Fibroblast of villous mesenchyme (primary cell): ENCODE measurements around the gene AGPS. TPM values are rescaled to one million over a fixed set of nuclear protein-coding genes. Genes with fewer than 3 reads are reported as not detected.
"Not testable (repeated sequence)": the region's sequence is repeated elsewhere in the genome, so short reads cannot be mapped to it uniquely, and the experiment has no call there.

ENCODE experiments used
- DNase-seq: peaks from one replicate; pipeline ENCODE4 v3.0.0-alpha.2; 2010; ENCODE audit warnings: low read depth
- H3K4me3 ChIP-seq: 2 replicates; pipeline ENCODE4 v1.5.1; 2011; ENCODE audit warnings: low read depth, mild to moderate bottlenecking, low read length
- total RNA-seq: library from RNA; depleted of rRNA; stranded (reverse); fragments of >200 nt; gene quantifications from 2 replicates; pipeline ENCODE4 v1.2.3, GENCODE V29; 2012
- TF ChIP-seq, protein P1 (sequence below): IDR thresholded peaks from 2 replicates; pipeline ENCODE4 v1.5.1; 2012; ENCODE audit warnings: low read depth, mild to moderate bottlenecking, low read length; ENCODE audit not compliant: insufficient read depth

Gene AGPS
- total RNA-seq, 1 donor = 46.2 TPM

DNA sequence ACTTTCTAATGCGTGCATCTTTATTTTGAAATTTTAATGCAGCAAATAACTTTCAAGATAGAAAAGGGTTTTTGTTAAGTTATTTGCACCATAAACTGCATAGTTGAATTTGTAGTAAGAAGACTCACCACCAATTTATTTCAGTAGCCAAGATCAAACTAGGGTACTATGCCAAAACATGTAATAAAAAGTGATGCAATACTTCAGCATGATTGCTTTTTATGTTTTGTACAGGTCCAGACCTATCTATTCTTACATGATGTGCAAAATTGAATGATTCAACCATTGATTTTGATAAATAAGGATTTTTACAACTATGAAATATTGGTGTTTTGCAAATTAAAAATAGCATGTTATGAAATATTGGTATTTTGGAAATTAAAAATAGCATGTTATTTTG, 26.7 kb downstream of the AGPS start:
- H3K4me3 ChIP-seq = no peak overlapping the region
- TF ChIP-seq, protein P1, sequence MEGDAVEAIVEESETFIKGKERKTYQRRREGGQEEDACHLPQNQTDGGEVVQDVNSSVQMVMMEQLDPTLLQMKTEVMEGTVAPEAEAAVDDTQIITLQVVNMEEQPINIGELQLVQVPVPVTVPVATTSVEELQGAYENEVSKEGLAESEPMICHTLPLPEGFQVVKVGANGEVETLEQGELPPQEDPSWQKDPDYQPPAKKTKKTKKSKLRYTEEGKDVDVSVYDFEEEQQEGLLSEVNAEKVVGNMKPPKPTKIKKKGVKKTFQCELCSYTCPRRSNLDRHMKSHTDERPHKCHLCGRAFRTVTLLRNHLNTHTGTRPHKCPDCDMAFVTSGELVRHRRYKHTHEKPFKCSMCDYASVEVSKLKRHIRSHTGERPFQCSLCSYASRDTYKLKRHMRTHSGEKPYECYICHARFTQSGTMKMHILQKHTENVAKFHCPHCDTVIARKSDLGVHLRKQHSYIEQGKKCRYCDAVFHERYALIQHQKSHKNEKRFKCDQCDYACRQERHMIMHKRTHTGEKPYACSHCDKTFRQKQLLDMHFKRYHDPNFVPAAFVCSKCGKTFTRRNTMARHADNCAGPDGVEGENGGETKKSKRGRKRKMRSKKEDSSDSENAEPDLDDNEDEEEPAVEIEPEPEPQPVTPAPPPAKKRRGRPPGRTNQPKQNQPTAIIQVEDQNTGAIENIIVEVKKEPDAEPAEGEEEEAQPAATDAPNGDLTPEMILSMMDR = no peak
- peak; percentile 68 for DNase-seq

DNA sequence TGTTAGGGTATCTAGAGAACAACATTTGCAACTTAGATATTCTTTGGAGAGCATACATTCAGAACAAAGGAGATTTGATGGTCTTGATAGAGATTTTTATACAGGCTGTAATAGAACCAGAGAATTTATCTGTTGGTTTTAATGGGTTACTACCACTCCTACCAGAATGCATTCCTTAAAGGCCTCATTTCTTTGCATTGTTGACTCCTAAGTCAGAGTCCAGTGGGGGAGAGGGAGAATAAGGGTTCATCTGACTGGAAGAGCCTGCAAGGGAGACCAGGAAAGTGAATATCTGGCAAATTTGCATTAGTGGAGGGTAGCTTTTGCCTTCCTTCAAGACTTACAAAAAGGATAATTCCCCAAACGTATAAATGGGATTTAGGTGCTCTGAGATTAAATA, 29.7 kb downstream of the AGPS start:
- H3K4me3 ChIP-seq = no peak overlapping the region
- TF ChIP-seq, protein P1 = no peak
- no peak for DNase-seq

DNA sequence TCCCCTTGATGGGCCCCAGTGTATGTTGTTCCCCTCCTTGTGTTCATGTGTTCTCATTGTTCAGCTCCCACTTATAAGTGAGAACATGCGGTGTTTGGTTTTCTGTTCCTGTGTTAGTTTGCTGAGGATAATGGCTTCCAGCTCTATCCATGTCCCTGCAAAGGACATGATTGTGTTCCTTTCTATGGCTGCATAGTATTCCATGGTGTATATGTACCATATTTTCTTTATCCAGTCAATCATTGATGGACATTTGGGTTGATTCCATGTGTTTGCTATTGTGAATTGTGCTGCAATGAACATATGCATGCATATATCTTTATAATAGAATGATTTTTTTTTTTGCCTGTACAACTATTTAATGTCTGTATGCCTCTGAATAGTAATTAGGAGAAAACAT, 31.5 kb downstream of the AGPS start:
- DNase-seq, H3K4me3 ChIP-seq: not testable (repeated sequence)

DNA sequence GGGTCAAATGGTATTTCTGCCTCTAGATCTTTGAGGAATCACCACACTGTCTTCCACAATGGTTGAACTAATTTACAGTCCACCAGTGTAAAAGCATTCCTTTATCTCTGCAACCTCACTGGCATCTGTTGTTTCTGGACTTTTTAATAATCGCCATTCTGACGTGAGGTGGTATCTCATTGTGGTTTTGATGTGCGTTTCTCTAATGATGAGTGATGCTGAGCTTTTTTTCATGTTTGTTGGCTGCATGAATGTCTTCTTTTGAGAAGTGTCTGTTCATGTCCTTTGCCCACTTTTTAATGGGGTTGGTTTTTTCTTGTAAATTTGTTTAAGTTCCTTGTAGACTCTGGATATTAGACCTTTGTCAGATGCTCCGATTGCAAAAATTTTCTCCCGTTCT, 32.0 kb downstream of the AGPS start:
- not testable (repeated sequence) for H3K4me3 ChIP-seq, DNase-seq

DNA sequence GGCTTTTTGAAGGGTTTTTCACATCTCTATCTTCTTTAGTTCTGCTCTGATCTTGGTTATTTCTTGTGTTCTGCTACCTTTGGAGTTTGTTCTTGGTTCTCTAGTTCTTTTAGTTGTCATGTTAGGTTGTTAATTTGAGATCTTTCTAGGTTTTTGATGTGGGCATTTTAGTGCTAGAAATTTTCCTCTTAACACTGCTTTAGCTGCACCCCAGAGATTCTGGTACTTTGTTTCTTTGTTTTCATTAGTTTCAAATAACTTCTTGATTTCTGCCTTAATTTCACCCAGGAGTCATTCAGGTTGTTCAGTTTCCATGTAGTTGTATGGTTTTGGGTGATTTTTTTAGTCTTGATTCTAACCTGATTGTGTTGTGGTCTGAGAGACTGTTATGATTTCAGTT, 34.7 kb downstream of the AGPS start:
- TF ChIP-seq, protein P1 = no peak
- H3K4me3 ChIP-seq = no peak overlapping the region
- no peak for DNase-seq

DNA sequence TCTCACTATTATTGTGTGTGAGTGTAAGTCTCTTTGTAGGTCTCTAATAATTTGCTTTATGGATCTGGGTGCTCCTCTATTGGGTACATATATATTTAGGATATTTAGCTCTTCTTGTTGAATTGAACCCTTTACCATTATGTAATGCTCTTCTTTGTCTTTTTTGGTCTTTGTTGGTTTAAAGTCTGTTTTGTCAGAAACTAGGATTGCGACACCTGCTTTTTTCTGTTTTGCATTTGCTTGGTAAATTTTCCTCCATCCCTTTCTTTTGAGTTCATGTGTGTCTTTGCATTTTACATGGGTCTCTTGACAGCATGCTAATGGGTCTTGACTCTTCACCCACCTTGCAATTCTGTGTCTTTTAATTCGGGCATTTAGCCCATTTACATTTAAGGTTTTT, 35.4 kb downstream of the AGPS start:
- DNase-seq = peak; percentile 6
- H3K4me3 ChIP-seq = not testable (repeated sequence)

DNA sequence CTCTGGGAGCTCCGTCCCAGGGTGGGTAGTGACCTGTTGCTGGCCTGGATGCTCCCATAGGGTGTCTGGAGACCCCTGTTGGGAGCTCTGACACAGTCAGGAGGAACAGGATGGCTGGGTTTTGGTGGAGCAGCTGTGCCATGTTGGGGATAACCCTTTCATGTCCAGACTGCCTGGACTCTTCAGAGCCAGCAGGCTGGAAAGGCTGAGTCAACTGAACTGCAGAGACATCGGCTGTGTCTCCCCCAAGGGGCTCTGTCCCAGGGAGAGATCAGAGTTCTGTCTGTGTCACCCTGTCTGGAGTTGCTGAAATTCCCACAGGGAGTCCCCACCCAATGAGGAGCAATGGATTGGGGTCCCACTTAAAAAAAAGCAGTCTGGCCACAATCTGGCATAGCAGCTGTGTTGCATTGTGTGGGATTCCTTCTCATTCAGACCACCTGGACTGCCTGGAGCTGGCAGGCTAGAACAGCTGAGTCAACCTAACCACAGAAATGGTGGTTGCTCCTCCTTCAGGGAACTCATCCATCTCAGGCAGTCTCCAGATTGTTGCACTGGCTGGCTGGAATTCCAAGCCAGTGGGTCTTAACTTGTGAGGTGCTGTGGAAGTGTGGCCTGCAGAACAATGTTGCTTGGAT, 37.2 kb downstream of the AGPS start:
- TF ChIP-seq, protein P1 = no peak
- no peak overlapping the region for H3K4me3 ChIP-seq

DNA sequence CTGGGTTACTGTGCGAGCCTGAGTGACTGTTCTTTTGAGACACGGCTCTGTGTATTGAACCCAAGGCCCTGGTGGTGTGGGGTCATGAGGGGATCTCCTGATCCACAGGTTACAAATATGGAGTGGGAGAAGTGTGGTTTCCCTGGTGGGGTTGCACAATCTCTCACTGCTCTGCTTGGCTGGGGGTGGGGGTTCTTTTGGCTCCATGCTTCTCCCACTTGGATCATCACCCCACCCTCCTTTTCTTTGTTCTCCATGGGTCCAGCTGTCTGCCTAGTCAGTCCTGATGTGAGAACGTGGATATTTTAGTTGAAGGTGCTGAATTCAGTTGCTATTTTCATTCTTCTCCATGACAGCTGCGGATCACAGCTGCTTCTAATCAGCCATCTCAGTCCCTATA, 37.8 kb downstream of the AGPS start:
- TF ChIP-seq, protein P1 = no peak
- DNase-seq = no peak
- H3K4me3 ChIP-seq = no peak overlapping the region

More for the DNA sequence above, 37.2 kb downstream of the AGPS start:
- peak; percentile 79 for DNase-seq

DNA sequence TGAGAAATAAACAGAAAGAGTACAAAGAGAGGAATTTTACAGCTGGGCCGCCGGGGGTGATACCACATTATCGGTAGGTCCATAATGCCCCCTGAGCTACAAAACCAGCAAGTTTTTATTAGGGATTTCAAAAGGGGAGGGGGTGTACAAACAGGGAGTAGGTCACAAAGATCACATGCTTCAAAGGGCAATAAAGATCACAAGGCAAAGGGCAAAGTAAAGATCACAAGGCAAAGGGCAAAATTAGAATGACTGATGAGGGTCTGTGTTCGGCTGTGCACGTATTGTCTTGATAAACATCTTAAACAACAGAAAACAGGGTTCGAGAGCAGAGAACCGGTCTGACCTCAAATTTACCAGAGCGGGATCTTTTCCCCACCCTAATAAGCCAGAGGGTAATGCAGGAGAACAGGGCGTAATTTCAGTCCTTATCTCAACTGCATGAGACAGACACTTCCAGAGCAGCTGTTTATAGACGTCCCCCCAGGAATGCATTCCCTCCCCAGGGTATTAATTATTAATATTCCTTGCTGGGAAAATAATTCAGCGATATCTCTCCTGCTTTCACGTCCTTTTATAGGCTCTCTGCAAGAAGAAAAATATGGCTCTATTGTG, 38.6 kb downstream of the AGPS start:
- H3K4me3 ChIP-seq, DNase-seq: not testable (repeated sequence)
